SKM-1 treated with dmso at 0.1 percent for 144 hours (cell line): ENCODE measurements around the gene PPARGC1A.

Source experiments
- DNase-seq: peaks from one replicate; lab custom pipeline; 2025; ENCODE audit not compliant: unreplicated experiment; lab: John Stamatoyannopoulos, UW

Gene PPARGC1A

DNA sequence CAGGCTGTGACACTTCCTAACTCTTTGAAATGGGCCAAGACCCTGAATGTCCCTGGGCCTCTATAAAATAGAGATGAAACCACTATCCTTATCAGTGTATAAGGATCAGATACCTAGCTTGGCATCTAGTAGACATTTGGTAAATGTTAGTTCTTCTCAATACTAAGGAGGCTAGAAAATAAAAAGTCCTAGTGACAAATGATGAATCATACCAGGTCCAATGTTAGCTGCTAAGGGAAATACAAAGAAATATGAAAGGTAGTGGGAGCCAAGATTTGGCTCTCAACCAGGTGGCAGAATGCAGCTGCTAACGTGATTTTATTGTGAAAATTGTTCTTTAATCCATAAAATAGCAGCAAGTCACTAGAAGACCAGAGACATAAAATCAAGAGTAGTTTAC is 19.8 kb upstream of the PPARGC1A start:
- DNase-seq, result no peak

DNA sequence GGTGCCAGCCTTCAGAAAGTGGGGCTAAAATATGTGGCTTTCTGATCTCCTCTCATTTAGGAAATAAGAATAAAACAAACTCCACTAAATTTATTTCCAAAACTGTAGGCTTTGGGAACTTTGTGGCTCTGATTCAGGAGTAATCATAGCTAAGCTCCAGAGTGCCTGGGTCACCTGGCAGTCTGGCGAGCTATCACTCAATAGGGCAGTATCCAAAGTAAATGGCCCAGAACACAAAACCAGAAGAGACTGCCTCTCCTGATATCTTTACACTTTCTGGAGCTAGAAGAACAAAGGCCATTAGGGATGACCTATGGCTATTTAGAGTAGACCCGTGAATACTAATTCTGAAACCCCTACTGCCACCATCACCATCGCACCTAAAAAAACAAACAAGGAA is 17.0 kb upstream of the PPARGC1A start:
- no peak for DNase-seq

DNA sequence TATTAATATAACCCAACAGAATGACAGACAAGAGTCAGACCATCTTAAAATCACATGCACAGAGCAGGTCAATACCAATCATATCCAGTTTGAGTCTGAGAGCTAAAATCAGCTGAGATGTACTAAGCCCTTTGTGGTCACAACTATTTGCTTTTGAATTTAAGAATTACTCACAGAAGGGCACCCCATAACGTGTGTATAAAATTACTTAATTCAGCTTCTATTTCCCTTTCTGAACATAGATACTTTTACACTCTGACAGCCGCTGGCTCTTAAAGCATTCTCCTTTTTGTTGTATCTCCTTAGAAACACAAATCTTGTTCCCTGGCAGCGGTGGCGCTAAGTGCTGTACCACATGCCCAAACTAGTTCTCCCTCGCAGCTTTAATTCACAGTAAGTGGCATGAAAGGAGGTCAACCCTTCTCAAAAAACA is 14.8 kb upstream of the PPARGC1A start:
- no peak for DNase-seq

DNA sequence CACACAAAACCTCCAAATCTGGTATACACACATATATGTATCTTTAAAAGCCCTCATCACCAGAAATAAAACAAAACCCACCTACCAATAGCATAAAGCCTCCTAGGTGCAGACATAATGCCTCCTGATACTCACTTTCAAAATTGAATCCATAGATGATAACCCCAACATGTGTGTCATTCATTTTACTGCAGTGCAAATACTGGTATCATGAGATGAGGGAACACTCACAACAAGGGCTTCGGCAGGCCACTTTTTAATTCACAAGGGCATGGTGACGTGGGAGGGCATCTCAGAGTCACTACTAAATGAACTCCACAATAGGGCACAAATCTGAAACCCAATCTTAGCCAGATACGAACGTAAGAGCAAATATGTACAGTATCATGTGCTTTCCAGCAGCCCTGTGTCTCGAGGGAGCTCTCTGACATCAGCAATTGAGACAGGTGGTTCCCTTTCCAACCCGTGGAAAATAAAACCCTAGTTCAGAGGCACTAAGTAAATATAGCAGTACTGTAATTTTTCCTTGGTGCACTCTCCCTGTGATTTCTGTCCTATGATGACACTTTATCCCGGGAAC is 14.1 kb upstream of the PPARGC1A start:
- DNase-seq, result no peak

DNA sequence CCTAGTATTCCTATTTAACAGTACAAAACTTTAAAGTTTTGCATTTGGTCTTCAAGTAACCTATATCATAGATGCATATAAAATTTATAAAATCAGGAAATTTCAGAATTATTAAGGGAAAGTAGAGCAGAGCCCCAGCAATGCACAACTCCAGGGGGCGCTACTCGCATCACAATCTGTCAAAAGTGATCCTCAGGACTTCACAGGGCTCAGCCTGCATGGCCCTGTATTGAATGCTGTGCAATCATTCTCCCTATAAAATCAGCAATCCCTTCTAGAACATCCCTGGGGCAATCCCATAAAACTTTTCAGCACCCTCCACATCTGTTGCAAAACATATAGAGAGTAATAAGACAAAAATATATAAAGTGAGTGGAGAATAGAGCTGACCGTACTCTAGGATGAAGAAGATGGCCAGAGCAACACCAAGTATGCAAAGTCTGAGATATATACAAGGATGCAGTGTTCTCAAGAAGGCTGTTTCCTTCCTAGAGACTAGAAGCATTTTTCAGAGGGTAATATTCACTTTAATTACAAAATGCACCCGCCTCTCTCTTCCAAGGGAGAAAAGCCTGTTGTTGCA is 12.5 kb upstream of the PPARGC1A start:
- DNase-seq, result no peak

DNA sequence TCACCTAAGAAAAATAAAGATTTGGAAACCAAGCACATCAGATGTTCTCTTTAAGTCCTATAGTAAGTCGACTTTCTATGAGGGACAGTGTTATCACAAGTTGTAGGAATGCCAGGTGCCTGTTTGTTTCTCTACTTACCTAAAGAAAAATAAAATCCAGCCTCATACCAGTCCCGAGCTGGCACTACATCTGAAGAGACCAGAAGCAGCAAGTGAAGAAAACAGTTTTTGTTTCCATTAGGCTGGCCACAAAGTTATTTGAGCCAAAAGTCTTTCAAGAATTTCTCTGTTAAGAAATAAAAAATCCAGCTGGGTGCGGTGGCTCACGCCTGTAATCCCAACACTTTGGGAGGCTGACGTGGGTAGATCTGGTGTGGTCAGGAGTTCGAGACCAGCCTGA is 10.8 kb upstream of the PPARGC1A start:
- no peak for DNase-seq

DNA sequence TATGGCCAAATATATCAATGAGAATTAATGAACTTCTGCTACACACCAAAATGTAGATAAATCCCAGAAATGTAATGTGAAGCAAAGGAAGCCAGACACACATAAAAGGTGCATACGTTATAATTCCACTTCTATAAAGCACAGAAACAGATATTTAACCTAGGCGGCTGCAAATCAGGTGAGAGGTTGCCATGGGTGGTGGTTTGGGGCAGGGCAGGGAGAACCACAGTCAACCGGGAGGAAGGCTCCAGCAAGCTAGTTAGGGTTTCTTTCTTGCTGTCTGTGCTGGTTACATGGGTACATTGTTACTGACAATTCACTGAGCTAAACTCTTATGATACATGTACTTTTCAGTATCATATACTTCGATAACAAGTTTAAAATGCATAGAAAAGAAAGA is 9.7 kb upstream of the PPARGC1A start:
- no peak for DNase-seq

DNA sequence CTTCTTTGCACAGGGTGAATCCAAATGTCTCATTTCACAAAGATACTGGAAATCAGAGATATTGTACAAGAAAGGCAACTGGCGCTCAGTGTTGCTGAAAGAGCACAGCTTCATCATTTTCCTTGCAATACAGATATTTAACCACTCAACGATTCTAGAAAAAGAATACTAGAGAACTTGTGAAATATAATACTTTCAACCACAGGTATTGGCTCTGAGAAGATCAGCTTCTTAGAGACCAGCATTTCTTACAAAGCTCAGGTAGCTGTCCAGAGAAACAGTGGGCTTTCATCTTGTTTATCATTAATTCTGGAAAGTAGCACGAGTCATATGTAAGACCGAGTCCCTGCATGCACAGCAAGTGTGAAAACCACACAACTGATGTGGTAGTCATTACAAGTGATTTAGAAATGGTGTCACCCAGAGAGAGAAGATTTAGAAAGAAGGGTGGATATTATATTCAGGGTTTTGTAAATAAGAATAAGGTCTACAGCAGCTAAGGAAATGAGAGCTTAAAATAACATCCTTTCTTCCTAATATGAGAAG is 7.8 kb upstream of the PPARGC1A start:
- no peak for DNase-seq

DNA sequence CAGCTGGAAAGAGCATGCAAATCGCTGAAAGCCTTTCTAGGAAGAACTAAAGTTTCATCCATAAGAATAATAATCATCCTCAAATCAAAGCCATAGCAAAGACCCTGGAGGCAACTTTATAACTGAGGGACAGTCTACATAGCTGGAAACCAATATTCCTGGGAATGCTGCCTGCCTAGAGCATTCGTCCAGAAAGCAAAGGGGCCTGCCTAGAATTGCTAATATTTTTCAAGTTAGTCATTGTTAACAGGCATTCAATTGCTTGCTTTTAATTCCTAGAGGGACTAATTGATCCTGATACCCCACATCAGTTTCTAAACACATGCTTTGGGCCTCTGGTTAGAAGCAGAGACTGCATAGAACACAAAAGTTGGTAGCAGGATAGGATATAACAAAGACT is 4.2 kb upstream of the PPARGC1A start:
- DNase-seq, result no peak

DNA sequence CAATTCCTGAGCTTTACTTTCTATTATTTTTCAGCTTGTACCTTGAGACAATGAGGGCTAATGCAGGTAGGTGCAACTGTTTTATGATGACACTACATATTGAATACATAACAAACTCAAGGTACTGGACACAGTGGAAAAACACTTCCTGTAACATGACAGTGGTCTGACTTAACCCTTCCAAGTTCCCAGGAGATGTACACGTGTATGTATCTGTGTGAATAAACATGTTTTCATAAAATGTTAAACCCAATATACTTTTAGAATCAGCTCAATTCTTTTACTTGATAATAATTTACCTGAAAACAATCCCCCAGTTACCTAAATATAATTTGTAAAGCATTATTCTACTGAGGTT is 1.2 kb upstream of the PPARGC1A start:
- DNase-seq, result no peak

DNA sequence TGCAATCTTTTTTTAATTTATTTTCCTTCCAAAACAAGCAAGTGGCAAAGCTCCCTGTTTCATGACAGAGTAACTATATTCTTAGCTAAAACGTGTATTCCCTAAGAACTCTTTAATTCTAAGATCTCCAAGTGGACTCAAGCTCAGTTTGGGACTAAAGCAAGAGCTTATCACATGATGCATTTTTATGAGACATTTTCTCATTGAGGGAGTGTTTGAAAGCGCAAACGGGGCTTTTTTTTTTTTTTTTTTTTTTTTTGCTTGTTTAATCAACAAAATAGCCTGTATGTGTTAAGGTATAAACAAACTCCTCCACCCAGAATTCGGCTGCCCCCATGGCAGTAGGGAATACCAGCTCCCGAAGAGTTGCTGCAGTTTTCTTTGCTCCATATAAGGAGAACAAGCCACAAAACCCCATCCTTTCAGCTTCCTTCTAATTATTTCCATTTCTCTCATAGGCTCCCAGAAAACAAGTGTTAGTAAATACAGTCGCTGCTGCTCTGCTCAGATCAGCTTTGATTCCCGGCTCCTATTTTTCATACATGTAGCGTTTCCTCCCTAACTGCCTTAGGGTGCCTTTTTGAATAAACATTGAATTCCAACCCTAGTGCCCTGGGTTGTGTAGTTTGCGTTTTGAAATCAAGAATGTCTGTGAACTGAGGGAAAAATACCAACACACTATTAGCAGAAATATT is 669 bp upstream of the PPARGC1A start:
- DNase-seq, result no peak

DNA sequence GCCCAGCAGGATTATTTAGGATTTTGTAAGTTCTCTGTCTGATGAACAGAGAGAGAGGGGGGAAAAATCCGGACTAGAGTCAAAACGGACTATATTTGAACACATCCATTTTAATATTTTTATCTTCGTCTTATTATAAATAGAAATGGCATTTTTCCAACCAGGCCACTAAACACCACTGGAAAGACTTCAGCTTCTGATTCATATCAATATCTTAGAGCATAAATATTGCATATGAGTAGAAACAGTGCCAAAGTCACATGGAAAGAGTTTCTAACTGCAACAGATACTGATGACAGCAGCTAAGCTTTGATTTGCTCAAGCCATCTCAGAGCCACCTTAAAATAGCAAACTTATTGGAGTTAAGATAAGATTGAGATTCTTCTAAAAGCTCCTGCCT is 456 bp downstream of the PPARGC1A start:
- DNase-seq, result no peak

DNA sequence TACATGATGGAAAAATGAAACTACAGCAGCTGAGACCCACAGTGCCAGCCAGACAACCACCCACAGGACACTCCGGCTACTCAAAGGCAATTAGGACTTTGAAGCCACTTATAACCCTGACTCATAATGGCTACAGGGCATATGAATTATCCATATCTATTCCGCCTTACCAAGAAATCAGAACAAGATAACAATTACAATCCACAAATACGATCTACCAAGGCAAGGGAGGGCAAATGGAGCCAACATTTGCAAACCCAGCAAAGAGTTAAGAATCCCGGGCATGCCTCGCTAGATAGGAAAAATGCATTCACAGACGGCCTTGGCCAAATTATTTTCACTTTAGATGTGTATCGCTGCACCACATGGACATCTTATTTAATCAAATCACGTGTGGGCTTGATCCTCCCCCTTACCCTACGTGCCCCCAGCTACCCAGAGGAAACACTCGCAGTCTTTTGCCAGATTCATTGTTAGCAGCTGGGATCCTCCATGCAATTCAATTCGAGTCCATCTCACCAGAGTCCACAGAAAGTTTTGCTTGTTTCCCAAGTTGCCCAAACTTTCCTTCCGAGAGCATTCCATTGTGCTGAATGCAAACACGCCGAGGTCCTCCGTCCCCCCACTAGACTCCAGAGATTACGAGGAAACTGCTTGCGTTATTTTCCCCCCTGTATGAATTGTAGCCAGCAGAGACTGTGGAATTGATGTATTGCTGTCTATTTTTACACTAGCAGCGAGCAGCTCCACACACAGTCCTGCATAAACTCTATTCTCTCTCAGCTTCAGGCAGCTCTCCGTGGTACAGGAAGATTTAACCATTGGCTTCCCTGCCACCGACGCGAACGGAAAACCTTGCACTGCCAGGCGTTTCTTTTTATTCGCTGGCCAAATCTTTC is 1.2 kb downstream of the PPARGC1A start:
- DNase-seq, result no peak

DNA sequence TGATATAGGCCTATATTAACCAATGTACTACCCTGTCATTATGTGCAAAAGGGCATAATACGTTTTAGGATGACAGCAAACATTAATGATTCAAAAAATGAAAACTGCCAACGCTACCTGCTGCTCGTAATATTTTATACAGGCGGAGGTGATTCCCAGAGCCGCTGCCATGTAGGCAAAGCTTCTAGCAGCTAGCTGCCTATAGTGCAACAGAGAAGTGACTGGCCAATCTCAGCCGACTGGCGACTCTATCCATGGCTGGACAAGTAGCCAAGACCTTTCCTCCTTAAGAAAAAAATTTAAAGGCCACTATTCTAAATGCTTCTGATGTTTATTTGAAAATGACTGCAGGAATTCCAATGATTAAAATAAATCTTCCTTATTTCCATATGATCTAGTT is 1.9 kb downstream of the PPARGC1A start:
- no peak for DNase-seq

DNA sequence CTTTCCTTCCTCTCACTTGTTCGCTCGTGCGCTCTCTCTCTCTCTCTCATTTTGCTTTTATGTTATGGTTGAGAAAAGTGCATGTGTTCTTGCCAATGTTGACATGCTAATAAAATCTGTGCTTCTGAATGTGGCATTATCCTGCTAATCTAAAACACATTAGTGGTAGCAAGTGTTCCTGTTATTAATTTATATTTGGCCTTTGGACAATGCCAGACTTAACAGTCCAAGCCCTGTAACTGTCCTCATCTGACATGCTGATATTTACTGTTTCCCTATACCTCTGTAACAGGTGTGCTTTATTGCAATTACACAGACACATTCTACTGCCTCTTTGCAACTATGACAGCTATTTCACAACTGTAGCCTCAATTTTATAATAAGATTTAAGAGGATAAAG is 2.7 kb downstream of the PPARGC1A start:
- DNase-seq, result no peak

DNA sequence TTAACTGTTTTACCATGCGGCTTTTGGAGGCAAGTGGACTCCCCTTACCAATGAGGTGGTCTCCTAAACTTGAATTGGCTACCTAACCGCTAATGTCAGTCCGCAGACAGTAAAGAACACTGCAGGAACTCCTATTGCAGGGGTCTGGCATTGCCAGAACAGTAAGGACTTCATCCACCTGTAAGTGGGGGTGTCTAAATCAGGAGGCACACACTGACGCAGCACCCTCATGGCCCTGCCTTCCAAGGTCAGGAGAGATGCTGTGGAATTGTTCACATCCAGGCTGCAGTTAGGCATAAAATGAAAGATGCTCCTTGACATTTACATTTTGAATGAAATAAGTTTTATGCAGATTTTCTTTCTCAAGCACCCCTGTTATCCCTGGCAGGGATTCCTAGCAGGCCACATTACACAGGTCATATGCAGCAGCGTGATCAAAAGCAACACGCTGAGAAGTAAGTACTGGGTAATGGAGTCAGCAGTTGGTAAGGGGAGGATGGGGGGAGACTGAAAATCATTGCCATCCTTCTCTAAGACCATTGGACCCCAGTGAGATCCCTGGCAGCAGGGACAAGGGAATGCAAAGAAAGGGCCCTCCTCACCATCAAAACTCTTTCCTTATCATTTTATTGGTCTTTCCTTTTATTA is 3.8 kb downstream of the PPARGC1A start:
- no peak for DNase-seq

DNA sequence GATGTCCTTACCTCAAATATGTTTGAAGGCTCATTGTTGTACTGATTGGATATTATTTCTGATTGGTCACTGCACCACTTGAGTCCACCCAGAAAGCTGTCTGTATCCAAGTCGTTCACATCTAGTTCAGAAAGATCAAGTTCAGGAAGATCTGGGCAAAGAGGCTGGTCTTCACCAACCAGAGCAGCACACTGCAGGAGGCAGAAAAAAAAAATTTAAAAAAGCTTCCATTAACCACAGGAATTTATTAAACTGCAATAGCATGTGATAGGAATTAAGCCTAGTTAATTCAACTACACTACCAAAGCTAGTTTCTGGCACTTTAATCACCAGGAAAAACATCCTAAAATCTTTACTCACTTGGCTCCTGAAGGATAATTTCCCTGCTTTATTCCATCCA is 5.1 kb downstream of the PPARGC1A start:
- no peak for DNase-seq

DNA sequence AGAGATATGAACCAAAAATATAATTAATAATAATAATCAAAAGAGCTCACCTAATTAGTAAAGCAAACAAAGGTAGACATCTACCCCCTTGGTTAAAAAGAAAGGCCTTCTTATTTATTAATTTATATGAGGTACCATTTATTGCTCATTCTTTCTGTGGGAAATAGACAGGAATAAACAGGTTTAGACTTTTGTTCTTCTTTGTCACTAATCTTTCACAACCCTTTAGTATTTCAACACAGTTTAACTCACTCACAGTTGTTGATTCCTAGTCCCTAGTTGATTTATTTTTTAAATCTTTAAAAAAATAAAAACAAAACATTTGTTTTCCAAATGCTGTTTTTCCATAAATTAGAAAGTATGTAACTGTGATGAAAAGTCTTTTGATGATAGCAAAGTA is 5.6 kb downstream of the PPARGC1A start:
- DNase-seq, result no peak

DNA sequence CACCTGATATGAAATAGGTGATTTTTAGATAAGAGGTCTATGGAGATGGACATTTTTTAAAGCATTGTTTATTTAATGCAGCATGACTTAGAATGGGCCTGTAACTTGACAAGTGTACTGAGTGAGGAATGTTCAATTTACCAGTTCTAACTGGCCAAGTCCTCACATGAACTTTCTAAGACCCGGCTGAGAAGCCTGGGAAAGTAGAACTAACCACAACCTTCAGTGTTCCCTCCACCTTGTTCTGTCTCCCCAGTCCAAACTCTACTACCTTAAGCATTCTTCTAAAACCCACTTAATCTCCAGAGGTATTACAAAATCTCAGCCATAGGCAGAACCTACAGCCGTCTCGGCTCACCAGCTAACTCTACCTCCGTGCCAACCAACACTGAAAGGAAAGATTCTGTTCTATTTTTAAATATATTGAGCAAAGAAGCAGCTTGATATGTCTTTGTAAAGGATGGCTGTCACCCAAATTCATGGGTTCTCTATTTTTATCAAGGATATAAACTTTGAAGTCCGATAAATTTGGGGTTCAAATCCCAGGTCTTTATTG is 6.8 kb downstream of the PPARGC1A start:
- no peak for DNase-seq

DNA sequence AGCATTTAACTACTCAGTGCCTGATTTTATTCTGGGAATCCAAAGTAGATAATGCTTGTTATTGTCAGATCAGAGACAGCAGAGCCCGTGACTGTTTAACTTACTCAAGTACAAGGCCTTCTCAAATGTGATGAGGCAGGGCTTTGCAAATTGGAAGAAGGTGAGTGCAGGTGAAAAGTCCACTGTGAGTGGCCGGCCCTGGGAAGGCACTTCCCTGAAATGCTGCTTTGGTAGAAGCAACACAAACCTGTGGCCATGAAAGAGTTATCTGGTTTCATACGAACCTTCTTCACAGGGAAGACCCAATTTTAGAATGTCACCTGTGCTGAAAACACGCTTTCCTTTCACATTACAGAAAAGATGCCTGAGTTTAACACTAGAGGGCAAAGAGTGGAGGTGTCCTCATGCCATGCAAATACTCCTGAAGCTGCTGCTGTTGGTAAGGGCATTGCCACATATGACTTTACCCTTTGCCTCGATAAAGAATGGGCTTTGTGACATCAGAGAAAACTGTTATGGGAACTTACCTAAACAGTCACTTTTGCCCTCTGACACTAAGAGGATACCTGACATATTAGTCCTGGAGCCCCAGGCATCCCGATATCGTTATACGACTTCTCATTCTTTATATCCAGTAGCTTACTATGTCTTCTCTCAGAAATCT is 8.0 kb downstream of the PPARGC1A start:
- no peak for DNase-seq
